ES-I3 (cell line): ENCODE data around the gene ANGPTL8.

Source experiments
- H3K36me3 ChIP-seq: 2 replicates; pipeline ENCODE4 v1.6.1; 2013; ENCODE audit warnings: mild to moderate bottlenecking, low read length, control low read depth, moderate library complexity; ENCODE audit not compliant: insufficient read depth
- H3K4me1 ChIP-seq: 2 replicates; pipeline ENCODE4 v1.6.1; 2013; ENCODE audit warnings: mild to moderate bottlenecking, control low read depth, low read length; ENCODE audit not compliant: insufficient read depth
- H3K9ac ChIP-seq: 2 replicates; pipeline ENCODE4 v1.6.1; 2013; ENCODE audit warnings: low read depth, mild to moderate bottlenecking, low read length, moderate library complexity
- H3K9me3 ChIP-seq: 2 replicates; pipeline ENCODE4 v1.6.1; 2013; ENCODE audit warnings: mild to moderate bottlenecking, low read length, moderate library complexity; ENCODE audit not compliant: control insufficient read depth, insufficient read depth

Gene ANGPTL8

GRCh38 chr19:11252665-11253355, 13.4 kb downstream of the ANGPTL8 start:
- no peaks in the 10 kb centered on the region for H3K9me3 ChIP-seq
- no peak overlapping the region for H3K9ac ChIP-seq
- H3K4me1 ChIP-seq = peaks cover 7% of the 10 kb centered on the region; the same call in 1 of the 2 replicates
- peaks cover 3% of the 10 kb centered on the region; the same call in 1 of the 2 replicates for H3K36me3 ChIP-seq

GRCh38 chr19:11254666-11255065, 15.2 kb downstream of the ANGPTL8 start:
- Histone ChIP-seq H3K9ac (no peak overlapping the region), H3K4me1 (peaks cover 7% of the 10 kb centered on the region; the same call in 1 of the 2 replicates), H3K9me3 (no peaks in the 10 kb centered on the region), H3K36me3 (peaks cover 3% of the 10 kb centered on the region; the same call in 1 of the 2 replicates)

- Histone ChIP-seq H3K9me3 (no peaks in the 10 kb centered on the region), H3K4me1 (peaks cover 7% of the 10 kb centered on the region; the same call in 1 of the 2 replicates), H3K9ac (no peak overlapping the region), H3K36me3 (peaks cover 2% of the 10 kb centered on the region; the same call in 1 of the 2 replicates)
Measured at GRCh38 chr19:11256189-11256588, 16.8 kb downstream of the ANGPTL8 start.

GRCh38 chr19:11257846-11258380, 18.5 kb downstream of the ANGPTL8 start:
- no peaks in the 10 kb centered on the region for H3K36me3 ChIP-seq
- no peaks in the 10 kb centered on the region for H3K9me3 ChIP-seq
- peaks cover 7% of the 10 kb centered on the region; the same call in 1 of the 2 replicates for H3K4me1 ChIP-seq
- H3K9ac ChIP-seq = no peak overlapping the region

GRCh38 chr19:11260996-11261395, 21.6 kb downstream of the ANGPTL8 start:
- H3K4me1 ChIP-seq = peaks cover 3% of the 10 kb centered on the region; the same call in 1 of the 2 replicates

GRCh38 chr19:11261431-11261970, 22.1 kb downstream of the ANGPTL8 start:
- peaks cover 3% of the 10 kb centered on the region; the same call in 1 of the 2 replicates for H3K4me1 ChIP-seq
- H3K9me3 ChIP-seq = no peaks in the 10 kb centered on the region
- peak overlapping the region; percentile 70 for H3K9ac ChIP-seq
- no peaks in the 10 kb centered on the region for H3K36me3 ChIP-seq

More at GRCh38 chr19:11260996-11261395, 21.6 kb downstream of the ANGPTL8 start:
- peak overlapping the region; percentile 70; the same call in 1 of the 2 replicates for H3K9ac ChIP-seq
- H3K36me3 ChIP-seq = no peaks in the 10 kb centered on the region
- no peaks in the 10 kb centered on the region for H3K9me3 ChIP-seq

- H3K4me1 ChIP-seq = peaks cover 3% of the 10 kb centered on the region; the same call in 1 of the 2 replicates
- peak within 1 kb of the TSS; percentile 77 for H3K9ac ChIP-seq
Measured at GRCh38 chr19:11261971-11262839, 22.8 kb downstream of the ANGPTL8 start, which contains the start of gene DOCK6. DOCK6 (minus strand) TSS chr19:11262524; CDS start chr19:11262440, 84 bp downstream.

GRCh38 chr19:11263726-11264125, 24.3 kb downstream of the ANGPTL8 start:
- H3K36me3 ChIP-seq = no peaks in the 10 kb centered on the region
- H3K4me1 ChIP-seq = peaks cover 3% of the 10 kb centered on the region; the same call in 1 of the 2 replicates
- H3K9ac ChIP-seq = no peak overlapping the region
- no peaks in the 10 kb centered on the region for H3K9me3 ChIP-seq

More at GRCh38 chr19:11261971-11262839, 22.8 kb downstream of the ANGPTL8 start, which contains the start of gene DOCK6:
- Histone ChIP-seq H3K36me3 (no peaks in the 10 kb centered on the region), H3K9me3 (no peaks in the 10 kb centered on the region)

- Histone ChIP-seq H3K9ac (no peak overlapping the region), H3K9me3 (no peaks in the 10 kb centered on the region), H3K36me3 (no peaks in the 10 kb centered on the region), H3K4me1 (peaks cover 3% of the 10 kb centered on the region; the same call in 1 of the 2 replicates)
Measured at GRCh38 chr19:11264452-11265176, 25.2 kb downstream of the ANGPTL8 start.

- H3K4me1 ChIP-seq = peaks cover 3% of the 10 kb centered on the region; the same call in 1 of the 2 replicates
- H3K9ac ChIP-seq = no peak overlapping the region
Measured at GRCh38 chr19:11265177-11265784, 25.9 kb downstream of the ANGPTL8 start.

GRCh38 chr19:11265785-11266236, 26.4 kb downstream of the ANGPTL8 start:
- Histone ChIP-seq H3K4me1 (peaks cover 3% of the 10 kb centered on the region; the same call in 1 of the 2 replicates), H3K9me3 (no peaks in the 10 kb centered on the region), H3K9ac (no peak overlapping the region), H3K36me3 (no peaks in the 10 kb centered on the region)

More at GRCh38 chr19:11265177-11265784, 25.9 kb downstream of the ANGPTL8 start:
- Histone ChIP-seq H3K9me3 (no peaks in the 10 kb centered on the region), H3K36me3 (no peaks in the 10 kb centered on the region)

GRCh38 chr19:11267316-11268085, 28.1 kb downstream of the ANGPTL8 start:
- Histone ChIP-seq H3K36me3 (no peaks in the 10 kb centered on the region), H3K9me3 (no peaks in the 10 kb centered on the region), H3K9ac (no peak overlapping the region), H3K4me1 (peaks cover 3% of the 10 kb centered on the region; the same call in 1 of the 2 replicates)
